BLaER1 treated with 17β-estradiol and CSF1 and Interleukin-3, amounts not matched to agents 10 nM and 100 nM (cell line): ENCODE measurements around the gene FCRLB.

ENCODE experiments used
- H3K27ac ChIP-seq, 11 experiments: shearing (Covaris generic); formaldehyde crosslinking; 2 replicates each; pipeline ENCODE4 v1.8.1; 2022
- H3K27me3 ChIP-seq, 11 experiments: shearing (Covaris generic); formaldehyde crosslinking; 2 replicates each; pipeline ENCODE4 v1.8.1; 2022
- H3K36me3 ChIP-seq, 11 experiments: shearing (Covaris generic); formaldehyde crosslinking; 2 replicates each; pipeline ENCODE4 v1.8.1; 2022
- H3K4me1 ChIP-seq, 10 experiments: shearing (Covaris generic); formaldehyde crosslinking; 2 replicates each; pipeline ENCODE4 v1.8.1; 2022
- H3K4me2 ChIP-seq, 11 experiments: shearing (Covaris generic); formaldehyde crosslinking; 2 replicates each; pipeline ENCODE4 v1.8.1; 2022
- H3K4me3 ChIP-seq, 10 experiments: shearing (Covaris generic); formaldehyde crosslinking; 2 replicates each; pipeline ENCODE4 v1.8.1; 2022
- H3K9ac ChIP-seq, 11 experiments: shearing (Covaris generic); formaldehyde crosslinking; 2 replicates each; pipeline ENCODE4 v1.8.1; 2022
- H3K9me3 ChIP-seq, 11 experiments: shearing (Covaris generic); formaldehyde crosslinking; replicated peaks in 1 of 11; 2 replicates each; pipeline ENCODE4 v1.8.1; 2022
- H4K20me1 ChIP-seq, 11 experiments: shearing (Covaris generic); formaldehyde crosslinking; 2 replicates each; pipeline ENCODE4 v1.8.1; 2022
- Cebpa-rat ChIP-seq, 11 experiments: shearing (Covaris generic); IDR thresholded peaks; 2 replicates each; pipeline ENCODE4 v1.8.1; 2022

The FCRLB gene

GRCh38 chr1:161770250-161770649 lies 48.9 kb downstream of the FCRLB start:
- peaks cover 6 to 39% (median 17%) of the 10 kb centered on the region in 11 experiments; a peak in 17 of 22 replicates for H3K36me3 ChIP-seq
- H3K27ac ChIP-seq: peak overlapping the region in 1 of 11 experiments; percentile 83; a peak in 1 of 22 replicates
- H3K27me3 ChIP-seq: no peaks in the 10 kb centered on the region
- peaks cover 0 to 64% (median 0%) of the 10 kb centered on the region in 11 experiments; a peak in 5 of 22 replicates for H4K20me1 ChIP-seq
- no peak for TF ChIP-seq Cebpa-rat (IDR thresholded peaks at IDR 0.05)
- H3K9me3 ChIP-seq: no peaks in the 10 kb centered on the region
- no peak overlapping the region for H3K4me3 ChIP-seq
- no peak overlapping the region; a peak in 1 of 22 replicates for H3K9ac ChIP-seq
- peak overlapping the region in 7 of 11 experiments; percentile 67 to 97 (median 76); a peak in 11 of 22 replicates for H3K4me2 ChIP-seq
- peaks cover 40 to 82% (median 63%) of the 10 kb centered on the region in 10 experiments for H3K4me1 ChIP-seq

- peak overlapping the region in 10 of 11 experiments; percentile 6 to 90 (median 76); a peak in 18 of 22 replicates for H3K27ac ChIP-seq
- no peaks in the 10 kb centered on the region for H3K27me3 ChIP-seq
- peak overlapping the region in 3 of 10 experiments; percentile 28 to 38 (median 31); a peak in 2 of 20 replicates for H3K4me3 ChIP-seq
- peaks cover 36 to 89% (median 61%) of the 10 kb centered on the region in 10 experiments for H3K4me1 ChIP-seq
- no peaks in the 10 kb centered on the region for H3K9me3 ChIP-seq
- TF ChIP-seq Cebpa-rat (IDR thresholded peaks at IDR 0.05): no peak
- H3K9ac ChIP-seq: peak overlapping the region in 4 of 11 experiments; percentile 60 to 83 (median 76); a peak in 6 of 22 replicates
- H3K36me3 ChIP-seq: peaks cover 6 to 44% (median 17%) of the 10 kb centered on the region in 11 experiments; a peak in 17 of 22 replicates
- peaks cover 0 to 72% (median 2%) of the 10 kb centered on the region in 11 experiments; a peak in 10 of 22 replicates for H4K20me1 ChIP-seq
- peak overlapping the region in 9 of 11 experiments; percentile 47 to 97 (median 71); a peak in 18 of 22 replicates for H3K4me2 ChIP-seq
Observed at GRCh38 chr1:161771161-161771560, 49.8 kb downstream of the FCRLB start.

- Histone ChIP-seq H3K36me3 (peaks cover 6 to 45% (median 17%) of the 10 kb centered on the region in 11 experiments; a peak in 17 of 22 replicates), H3K4me2 (peak overlapping the region; percentile 21 to 97 (median 70)), H3K9me3 (no peaks in the 10 kb centered on the region), H3K27ac (peak overlapping the region in 10 of 11 experiments; percentile 34 to 90 (median 76); a peak in 19 of 22 replicates), H3K4me3 (peak overlapping the region in 7 of 10 experiments; percentile 10 to 38 (median 28); a peak in 9 of 20 replicates), H3K27me3 (no peaks in the 10 kb centered on the region), H3K4me1 (peaks cover 33 to 97% (median 60%) of the 10 kb centered on the region in 10 experiments), H3K9ac (peak overlapping the region in 8 of 11 experiments; percentile 42 to 83 (median 59); a peak in 15 of 22 replicates), H4K20me1 (peaks cover 0 to 80% (median 10%) of the 10 kb centered on the region in 11 experiments; a peak in 13 of 22 replicates)
- TF ChIP-seq Cebpa-rat (IDR thresholded peaks at IDR 0.05): no peak
Observed at GRCh38 chr1:161771973-161772372, 50.6 kb downstream of the FCRLB start.

- Histone ChIP-seq H3K9ac (peak overlapping the region in 8 of 11 experiments; percentile 42 to 83 (median 59); a peak in 15 of 22 replicates), H3K36me3 (peaks cover 6 to 45% (median 17%) of the 10 kb centered on the region in 11 experiments; a peak in 17 of 22 replicates), H3K4me2 (peak overlapping the region; percentile 21 to 97 (median 70)), H4K20me1 (peaks cover 0 to 84% (median 12%) of the 10 kb centered on the region in 11 experiments; a peak in 13 of 22 replicates), H3K27me3 (no peaks in the 10 kb centered on the region), H3K27ac (peak overlapping the region in 10 of 11 experiments; percentile 34 to 90 (median 76); a peak in 19 of 22 replicates), H3K4me3 (peak overlapping the region in 7 of 10 experiments; percentile 10 to 38 (median 28); a peak in 9 of 20 replicates), H3K9me3 (no peaks in the 10 kb centered on the region), H3K4me1 (peaks cover 29 to 97% (median 56%) of the 10 kb centered on the region in 10 experiments)
- peak in 4 of 11 experiments; percentile 31 to 59 (median 48); a peak in 5 of 22 replicates for TF ChIP-seq Cebpa-rat (IDR thresholded peaks at IDR 0.05)
Observed at GRCh38 chr1:161772397-161772796, 51.1 kb downstream of the FCRLB start.

GRCh38 chr1:161773791-161774190 lies 52.4 kb downstream of the FCRLB start:
- H3K27me3 ChIP-seq: no peaks in the 10 kb centered on the region
- peak overlapping the region in 7 of 11 experiments; percentile 67 to 97 (median 76); a peak in 14 of 22 replicates for H3K4me2 ChIP-seq
- H3K9ac ChIP-seq: peak overlapping the region in 1 of 11 experiments; percentile 83; a peak in 1 of 22 replicates
- peaks cover 5 to 48% (median 17%) of the 10 kb centered on the region in 11 experiments; a peak in 17 of 22 replicates for H3K36me3 ChIP-seq
- peaks cover 0 to 92% (median 25%) of the 10 kb centered on the region in 11 experiments; a peak in 13 of 22 replicates for H4K20me1 ChIP-seq
- H3K4me3 ChIP-seq: 0 out of 20 replicates have a peak overlapping the region, but pooled peaks of 1 of the 10 experiments have one; percentile 38
- no peaks in the 10 kb centered on the region for H3K9me3 ChIP-seq
- peaks cover 31 to 97% (median 49%) of the 10 kb centered on the region in 10 experiments for H3K4me1 ChIP-seq
- TF ChIP-seq Cebpa-rat (IDR thresholded peaks at IDR 0.05): no peak
- H3K27ac ChIP-seq: peak overlapping the region in 8 of 11 experiments; percentile 57 to 90 (median 80); a peak in 12 of 22 replicates

GRCh38 chr1:161777261-161777660 lies 55.9 kb downstream of the FCRLB start:
- H3K4me1 ChIP-seq: peaks cover 25 to 64% (median 36%) of the 10 kb centered on the region in 10 experiments
- H3K4me3 ChIP-seq: no peak overlapping the region
- no peak overlapping the region for H3K9ac ChIP-seq
- H3K27ac ChIP-seq: no peak overlapping the region
- TF ChIP-seq Cebpa-rat (IDR thresholded peaks at IDR 0.05): no peak
- no peaks in the 10 kb centered on the region for H3K9me3 ChIP-seq
- H3K4me2 ChIP-seq: peak overlapping the region in 2 of 11 experiments; percentile 36 to 59; a peak in 3 of 22 replicates
- peaks cover 0 to 84% (median 32%) of the 10 kb centered on the region in 11 experiments; a peak in 12 of 22 replicates for H4K20me1 ChIP-seq
- no peaks in the 10 kb centered on the region for H3K27me3 ChIP-seq
- peaks cover 19 to 61% (median 30%) of the 10 kb centered on the region in 11 experiments; a peak in 21 of 22 replicates for H3K36me3 ChIP-seq
